T-helper 17 cell (primary cell): Measurements from ENCODE around the gene DAPK3. TPM values are rescaled to one million over a fixed set of nuclear protein-coding genes. Genes with fewer than 3 reads are reported as not detected.

Experiments used
- ATAC-seq: fragments of 150-1000 bp; cut with Tn5 transposase; 2 replicates; pipeline ENCODE4 v1.10.0; 2021; ENCODE audit warnings: mild to moderate bottlenecking, moderate library complexity
- DNase-seq, 3 donors: peaks; one replicate each; pipeline versions ENCODE4 v3.0.0 to v3.0.0-alpha.2; 2020 to 2021
- H3K9me3 ChIP-seq: one replicate; pipeline ENCODE4 v1.7.0; 2013; ENCODE audit warnings: low read length, mild to moderate bottlenecking; ENCODE audit not compliant: control insufficient read depth, poor library complexity, severe bottlenecking
- H3K27ac Mint-ChIP-seq: one replicate; pipeline ENCODE4 v1.8.0; 2022; ENCODE audit warnings: mild to moderate bottlenecking, moderate library complexity, mixed read lengths
- H3K27me3 Mint-ChIP-seq: one replicate; pipeline ENCODE4 v1.8.0; 2022; ENCODE audit warnings: mixed read lengths
- H3K36me3 Mint-ChIP-seq: one replicate; pipeline ENCODE4 v1.8.0; 2022; ENCODE audit warnings: low read depth, mixed read lengths
- H3K4me1 Mint-ChIP-seq: one replicate; pipeline ENCODE4 v1.8.0; 2022; ENCODE audit warnings: mild to moderate bottlenecking, mixed read lengths
- H3K4me3 Mint-ChIP-seq: one replicate; pipeline ENCODE4 v1.8.0; 2022; ENCODE audit warnings: mild to moderate bottlenecking, moderate library complexity, mixed read lengths
- total RNA-seq, 4 donors: library from RNA in 2 of 4; stranded (reverse) in 2 of 4; gene quantifications; one replicate each; pipeline ENCODE4 v1.2.3 and lab custom pipeline; 2022 to 2026

The DAPK3 gene
- total RNA-seq, 2 donors from 2014 or later, result 28.7 to 31.3 TPM

DNA sequence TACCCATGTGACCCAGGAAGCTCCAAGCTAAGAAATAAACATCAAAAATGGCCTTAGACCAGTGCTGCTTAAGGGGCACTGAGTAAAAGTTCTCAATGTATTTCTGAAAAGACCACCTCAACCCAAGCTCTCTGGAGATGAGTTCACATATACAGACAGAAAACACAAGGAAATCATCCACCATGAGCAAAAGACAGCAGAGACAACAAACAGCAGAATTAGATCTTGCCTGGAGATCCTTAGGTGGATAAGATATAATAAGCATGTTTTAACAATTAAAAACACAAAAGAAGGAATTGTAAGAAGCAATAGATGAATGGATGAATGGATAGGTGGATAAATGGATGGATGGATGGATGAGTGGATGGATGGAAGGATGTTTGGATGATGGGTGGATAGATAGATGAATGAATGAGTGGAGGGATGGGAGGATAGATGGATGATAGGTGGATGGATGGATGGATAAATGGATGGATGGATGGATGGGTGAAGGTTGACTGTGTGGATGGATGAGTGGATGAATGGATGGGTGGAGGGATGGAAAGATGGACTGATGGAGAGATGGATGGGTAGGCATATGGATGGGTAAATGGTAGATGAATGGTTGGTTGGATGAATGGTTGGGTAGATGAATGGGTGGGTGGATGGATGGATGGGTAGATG lies 47.7 kb downstream of the DAPK3 start:
- Mint-ChIP-seq H3K27ac (no peak overlapping the region), H3K27me3 (peaks cover 8% of the 10 kb centered on the region), H3K4me3 (no peak overlapping the region), H3K4me1 (no peaks in the 10 kb centered on the region), H3K36me3 (no peaks in the 10 kb centered on the region)
- DNase-seq, result no peak
- H3K9me3 ChIP-seq, result no peaks in the 10 kb centered on the region
- no peak for ATAC-seq

DNA sequence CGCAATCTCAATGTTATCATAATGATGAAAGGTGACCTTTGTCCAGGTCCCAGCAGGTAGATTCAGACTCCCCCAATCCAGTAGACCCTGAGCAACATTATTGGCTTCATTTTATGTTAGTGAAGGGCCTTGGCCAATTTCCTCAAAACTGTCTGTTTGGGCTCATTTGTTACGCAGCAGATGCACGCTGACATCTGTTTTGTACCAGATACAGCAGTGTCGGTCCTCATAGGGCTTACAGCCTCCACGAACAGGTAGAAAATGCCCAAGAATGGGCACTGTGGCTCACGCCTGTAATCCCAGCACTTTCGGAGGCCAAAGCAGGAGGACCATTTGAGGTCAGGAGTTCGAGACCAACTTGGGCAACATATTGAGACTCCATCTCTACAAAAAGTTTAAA lies 51.1 kb downstream of the DAPK3 start:
- Mint-ChIP-seq H3K36me3 (peaks cover 2% of the 10 kb centered on the region), H3K27me3 (peaks cover 3% of the 10 kb centered on the region), H3K4me1 (no peaks in the 10 kb centered on the region), H3K27ac (no peak overlapping the region), H3K4me3 (no peak overlapping the region)
- DNase-seq (no peak), ATAC-seq (no peak)
- H3K9me3 ChIP-seq, result no peaks in the 10 kb centered on the region

DNA sequence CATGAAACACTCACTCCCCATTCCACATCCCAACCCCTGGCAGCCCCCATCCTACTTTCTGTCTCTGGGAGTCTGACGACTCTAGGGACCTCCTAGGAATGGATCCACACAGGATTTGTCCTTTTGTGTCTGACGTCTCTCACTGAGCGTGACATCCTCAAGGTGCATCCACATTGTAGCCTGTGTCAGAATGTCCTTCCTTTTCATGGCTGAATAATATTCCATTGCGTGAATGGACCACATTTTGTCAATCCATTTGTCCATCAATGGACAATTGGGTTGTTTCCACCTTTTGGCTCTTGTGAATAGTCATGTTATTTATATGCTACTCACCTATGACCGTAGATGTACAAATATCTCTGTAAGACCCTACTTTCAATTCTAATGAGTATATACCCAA lies 54.9 kb downstream of the DAPK3 start:
- no peak for DNase-seq
- H3K27me3 Mint-ChIP-seq, result peaks cover 14% of the 10 kb centered on the region
- no peaks in the 10 kb centered on the region for H3K4me1 Mint-ChIP-seq
- H3K9me3 ChIP-seq, result no peaks in the 10 kb centered on the region
- ATAC-seq, result no peak
- H3K4me3 Mint-ChIP-seq, result no peak overlapping the region
- no peak overlapping the region for H3K27ac Mint-ChIP-seq
- H3K36me3 Mint-ChIP-seq, result peaks cover 2% of the 10 kb centered on the region

DNA sequence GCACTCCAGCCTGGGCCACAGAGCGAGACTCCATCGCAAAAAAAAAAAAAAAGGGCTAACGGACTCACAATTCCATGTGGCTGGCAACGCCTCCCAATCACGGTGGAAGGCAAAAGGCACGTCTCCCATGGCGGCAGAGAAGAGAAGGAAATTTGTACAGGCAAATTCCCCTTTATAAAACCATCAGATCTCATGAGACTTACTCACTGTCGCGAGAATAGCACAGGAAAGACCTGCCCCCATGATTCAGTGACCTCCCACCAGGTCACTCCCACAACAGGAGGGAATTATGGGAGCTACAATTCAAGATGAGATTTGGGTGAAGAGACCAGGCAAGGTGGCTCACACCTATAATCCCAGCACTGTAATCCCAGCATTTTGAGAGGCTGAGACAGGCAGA lies 56.7 kb downstream of the DAPK3 start:
- peaks cover 14% of the 10 kb centered on the region for H3K27me3 Mint-ChIP-seq
- DNase-seq (no peak), ATAC-seq (no peak)
- H3K27ac Mint-ChIP-seq, result no peak overlapping the region
- H3K36me3 Mint-ChIP-seq, result peaks cover 2% of the 10 kb centered on the region
- H3K4me1 Mint-ChIP-seq, result no peaks in the 10 kb centered on the region
- no peak overlapping the region for H3K4me3 Mint-ChIP-seq
- H3K9me3 ChIP-seq, result no peaks in the 10 kb centered on the region

DNA sequence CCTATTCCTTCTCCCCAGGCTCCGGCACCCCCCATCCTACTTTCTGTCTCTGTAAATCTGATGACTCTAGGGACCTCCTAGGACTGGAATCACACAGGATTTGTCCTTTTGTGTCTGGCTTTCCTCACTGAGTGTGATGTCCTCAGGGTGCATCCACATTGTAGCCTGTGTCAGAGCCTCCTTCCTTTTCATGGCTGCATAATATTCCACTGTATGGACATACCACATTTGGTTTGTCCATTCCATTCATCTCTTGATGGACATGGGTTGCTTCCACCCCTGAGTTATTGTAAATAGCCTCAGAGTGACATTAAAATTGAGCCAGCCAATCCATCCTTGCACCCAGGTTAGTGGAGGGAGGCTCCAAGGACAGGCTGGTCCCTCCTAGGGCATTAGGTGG lies 60.8 kb downstream of the DAPK3 start:
- H3K36me3 Mint-ChIP-seq, result no peaks in the 10 kb centered on the region
- peaks cover 14% of the 10 kb centered on the region for H3K27me3 Mint-ChIP-seq
- no peak overlapping the region for H3K27ac Mint-ChIP-seq

More for the DNA sequence above, 60.8 kb downstream of the DAPK3 start:
- DNase-seq (no peak), ATAC-seq (no peak)
- no peaks in the 10 kb centered on the region for H3K4me1 Mint-ChIP-seq
- no peaks in the 10 kb centered on the region for H3K9me3 ChIP-seq
- no peak overlapping the region for H3K4me3 Mint-ChIP-seq

Other genes with a start within 250 kb of the DAPK3 start
- gene APBA3, start 209.4 kb downstream of the DAPK3 start, total RNA-seq, result 10 to 100 TPM; 71.9 to 75.1 TPM
- 10 to 100 TPM; 63.9 to 86.2 TPM for gene MRPL54, start 208.4 kb downstream of the DAPK3 start, total RNA-seq
- gene RAX2, start 198.9 kb downstream of the DAPK3 start, total RNA-seq, result not detected
- 10 to 100 TPM; 10.0 to 13.3 TPM for gene MATK, start 184.7 kb downstream of the DAPK3 start, total RNA-seq
- 1 to 10 TPM; 1.2 to 1.3 TPM for gene ZFR2, start 102.1 kb downstream of the DAPK3 start, total RNA-seq
- under 1 TPM in 1 of 2 donors, not detected in 1; 0.60 TPM for gene ATCAY, start 90.4 kb downstream of the DAPK3 start, total RNA-seq
- gene NMRK2, start 38.0 kb downstream of the DAPK3 start, total RNA-seq, result not detected
- gene EEF2, start 14.4 kb upstream of the DAPK3 start, total RNA-seq, result 1,000 to 10,000 TPM; 2,788 to 2,859 TPM
- gene PIAS4, start 36.6 kb upstream of the DAPK3 start, total RNA-seq, result 10 to 100 TPM; 20.8 to 22.7 TPM
- 10 to 100 TPM; 47.3 to 51.1 TPM for gene ZBTB7A, start 95.8 kb upstream of the DAPK3 start, total RNA-seq
- 10 to 100 TPM; 94.3 to 94.6 TPM for gene MAP2K2, start 153.0 kb upstream of the DAPK3 start, total RNA-seq
- gene CREB3L3, start 182.5 kb upstream of the DAPK3 start, total RNA-seq, result under 1 TPM in 1 of 2 donors, not detected in 1; 0.82 TPM
- 10 to 100 TPM; 18.5 to 21.8 TPM for gene SIRT6, start 211.5 kb upstream of the DAPK3 start, total RNA-seq
- under 1 TPM; 0.75 to 0.91 TPM for gene ANKRD24, start 211.6 kb upstream of the DAPK3 start, total RNA-seq